Urinary bladder (tissue), 4 donors: Measurements from ENCODE around the gene HJV. TPM values are rescaled to one million over a fixed set of nuclear protein-coding genes. Genes with fewer than 3 reads are reported as not detected.
"Not testable (repeated sequence)": the region's sequence is repeated elsewhere in the genome, so short reads cannot be mapped to it uniquely, and the experiment has no call there.

ENCODE experiments used
- DNase-seq: peaks from one replicate; pipeline ENCODE4 v3.0.0-alpha.2; 2015; ENCODE audit errors: extremely low spot score
- H3K27ac ChIP-seq: one replicate; pipeline ENCODE4 v1.5.1; 2013; ENCODE audit warnings: low read depth, mild to moderate bottlenecking, moderate library complexity
- H3K36me3 ChIP-seq: one replicate; pipeline ENCODE4 v1.6.1; 2013; ENCODE audit warnings: mild to moderate bottlenecking, moderate library complexity; ENCODE audit not compliant: insufficient read depth
- H3K4me1 ChIP-seq: one replicate; pipeline ENCODE4 v1.6.1; 2013; ENCODE audit warnings: mild to moderate bottlenecking, moderate library complexity; ENCODE audit not compliant: insufficient read depth
- H3K4me3 ChIP-seq: one replicate; pipeline ENCODE4 v1.5.1; 2013; ENCODE audit warnings: low read depth, low read length
- WGBS: extraction: QIAGEN DNeasy Blood & Tissue Kit; methylation state at CpG from one replicate; pipeline ENCODE4 v1.1.7; 2013; 5-methylcytosine and 5-hydroxymethylcytosine counted together
- polyA plus RNA-seq: library from polyadenylated mRNA; stranded (reverse); fragments of 200-250 nt; gene quantifications from one replicate; pipeline ENCODE4 v1.2.3, GENCODE V29; 2013
- total RNA-seq: library from RNA; depleted of rRNA; stranded (reverse); fragments of >200 nt; gene quantifications from one replicate; pipeline ENCODE4 v1.2.3, GENCODE V29; 2014
- donor health status: healthy with polysubstance abuse.
- donor health status: healthy.

Gene HJV
- total RNA-seq: 9.4 TPM
- 0.11 TPM for polyA plus RNA-seq

- WGBS: 54% methylated on average over 5 of the region's 5 CpGs
- Histone ChIP-seq H3K4me1 (peaks cover 2% of the 10 kb centered on the region), H3K27ac (no peak within 1 kb of the TSS), H3K36me3 (no peaks in the 10 kb centered on the region), H3K4me3 (no peak within 1 kb of the TSS)
- no peak for DNase-seq
These were observed at the start of gene HJV for GRCh38 chr1:146021622-146022402. TSS of gene HJV (minus strand) at chr1:146021735. CDS start at chr1:146020231, 1,504 bp downstream.

- H3K4me1 ChIP-seq, H3K27ac ChIP-seq, H3K4me3 ChIP-seq, H3K36me3 ChIP-seq, DNase-seq: not testable (repeated sequence)
- 80% methylated on average over 5 of the region's 5 CpGs for WGBS
These were observed 37.6 kb upstream of the HJV start for GRCh38 chr1:146059148-146059547.

GRCh38 chr1:146051852-146052676 is 30.5 kb upstream of the HJV start:
- under 1% methylated on average over 46 of the region's 47 CpGs for WGBS
- H3K4me1 ChIP-seq, H3K36me3 ChIP-seq: not testable (repeated sequence)
- peak; percentile 85 for DNase-seq
- peak overlapping the region; percentile 31 for H3K4me3 ChIP-seq
- peak overlapping the region; percentile 50 for H3K27ac ChIP-seq

- 37% methylated on average over 15 of the region's 15 CpGs for WGBS
- H3K27ac ChIP-seq: no peak overlapping the region
- no peak for DNase-seq
- H3K4me1 ChIP-seq: peaks cover 2% of the 10 kb centered on the region
- H3K4me3 ChIP-seq: peak overlapping the region; percentile 31
- no peaks in the 10 kb centered on the region for H3K36me3 ChIP-seq
These were observed 29.9 kb upstream of the HJV start for GRCh38 chr1:146051452-146051851.

GRCh38 chr1:146050652-146050963 is 29.1 kb upstream of the HJV start:
- H3K36me3 ChIP-seq, H3K4me3 ChIP-seq, H3K4me1 ChIP-seq, DNase-seq, H3K27ac ChIP-seq: not testable (repeated sequence)
- WGBS: 61% methylated on average over 3 of the region's 3 CpGs

- DNase-seq, H3K36me3 ChIP-seq, H3K27ac ChIP-seq, H3K4me1 ChIP-seq, H3K4me3 ChIP-seq: not testable (repeated sequence)
- 93% methylated on average over 12 of the region's 12 CpGs for WGBS
These were observed 28.5 kb upstream of the HJV start for GRCh38 chr1:146049866-146050651.

GRCh38 chr1:146049436-146049835 is 27.9 kb upstream of the HJV start:
- 82% methylated on average over 23 of the region's 27 CpGs for WGBS
- H3K36me3 ChIP-seq: no peaks in the 10 kb centered on the region
- H3K4me1 ChIP-seq: peaks cover 2% of the 10 kb centered on the region
- H3K27ac ChIP-seq: no peak overlapping the region
- no peak for DNase-seq
- no peak overlapping the region for H3K4me3 ChIP-seq

- not testable (repeated sequence) for H3K4me1 ChIP-seq, H3K36me3 ChIP-seq, H3K4me3 ChIP-seq, H3K27ac ChIP-seq, DNase-seq
- WGBS: 86% methylated on average over 8 of the region's 8 CpGs
These were observed 27.1 kb upstream of the HJV start for GRCh38 chr1:146048514-146049115.

- no peak overlapping the region for H3K4me3 ChIP-seq
- H3K36me3 ChIP-seq: no peaks in the 10 kb centered on the region
- no peak overlapping the region for H3K27ac ChIP-seq
- H3K4me1 ChIP-seq: peaks cover 2% of the 10 kb centered on the region
- no peak for DNase-seq
- 97% methylated on average over 1 of the region's 1 CpG for WGBS
These were observed 25.1 kb upstream of the HJV start for GRCh38 chr1:146046664-146047063.

GRCh38 chr1:146039844-146040194 is 18.3 kb upstream of the HJV start:
- no peaks in the 10 kb centered on the region for H3K4me1 ChIP-seq
- no peaks in the 10 kb centered on the region for H3K36me3 ChIP-seq
- no peak overlapping the region for H3K4me3 ChIP-seq
- no peak for DNase-seq
- no peak overlapping the region for H3K27ac ChIP-seq
- 40% methylated on average over 9 of the region's 9 CpGs for WGBS

- peak overlapping the region; percentile 89 for H3K27ac ChIP-seq
- peak overlapping the region; percentile 69 for H3K4me3 ChIP-seq
- DNase-seq: peak; percentile 95
- no peaks in the 10 kb centered on the region for H3K36me3 ChIP-seq
- H3K4me1 ChIP-seq: no peaks in the 10 kb centered on the region
- under 1% methylated on average over 21 of the region's 21 CpGs for WGBS
These were observed 15.6 kb upstream of the HJV start for GRCh38 chr1:146036965-146037646.

- WGBS: 5% methylated on average over 10 of the region's 10 CpGs
- H3K27ac ChIP-seq: no peak overlapping the region
- H3K4me1 ChIP-seq: no peaks in the 10 kb centered on the region
- H3K4me3 ChIP-seq: no peak overlapping the region
- DNase-seq: no peak
- no peaks in the 10 kb centered on the region for H3K36me3 ChIP-seq
These were observed 14.9 kb upstream of the HJV start for GRCh38 chr1:146036241-146036964.
